ENCODE data around the gene SALL4. TPM values are rescaled to one million over a fixed set of nuclear protein-coding genes. Genes with fewer than 3 reads are reported as not detected.

Gene SALL4
- total RNA-seq, 1 experiment from 2014 or later = 279 TPM

DNA sequence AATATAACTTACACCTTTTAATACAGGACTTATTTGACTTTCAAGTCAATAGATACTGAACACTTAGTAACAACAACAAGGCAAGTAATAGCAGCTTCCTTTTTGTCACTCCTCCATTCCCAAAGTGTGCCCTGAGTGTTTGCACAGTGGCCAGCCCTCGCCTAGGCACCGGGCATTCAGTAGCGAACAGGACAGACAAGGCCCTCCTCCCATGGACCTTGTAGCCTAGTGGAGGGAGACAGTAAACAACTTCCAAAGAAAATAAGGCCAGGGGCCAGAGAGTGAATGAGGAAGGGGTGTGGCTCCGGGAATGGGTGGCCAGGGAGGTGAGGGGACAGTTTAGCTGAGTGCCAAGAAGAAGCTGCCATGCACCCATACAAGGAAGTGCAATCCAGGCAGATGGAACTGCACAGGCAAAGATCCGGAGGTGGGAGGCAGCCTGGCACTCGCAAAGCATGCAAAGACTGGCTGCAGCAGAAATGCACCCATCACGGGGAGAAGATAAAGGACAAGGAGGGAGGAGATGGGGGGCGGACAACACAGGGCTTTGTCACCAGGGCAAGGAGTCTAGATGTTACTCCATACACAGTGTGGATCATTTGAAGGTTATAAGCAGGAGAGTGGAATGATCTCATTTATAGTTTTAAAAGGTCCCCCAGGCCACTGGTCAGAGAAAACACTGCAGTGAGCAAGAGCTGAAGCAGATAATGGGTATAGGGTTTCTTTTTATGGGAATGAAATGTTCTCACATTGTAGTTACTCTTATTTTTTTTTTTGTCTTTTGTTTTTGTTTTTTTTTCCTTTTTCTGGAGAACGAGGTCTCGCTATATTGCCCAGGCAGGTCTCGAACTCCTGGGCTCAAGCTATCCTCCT, 66.4 kb downstream of the SALL4 start:
- H3K27me3 ChIP-seq (ENCODE audit: insufficient read depth, low read length) = no peaks in the 10 kb centered on the region
- H3K4me2 ChIP-seq (ENCODE audit: insufficient read depth, insufficient read length, low read length) = no peak overlapping the region
- H2AFZ ChIP-seq (ENCODE audit: low read length) = no peak overlapping the region
- no peak overlapping the region for H3K9ac ChIP-seq (ENCODE audit: extremely low read depth, insufficient read length, low read length)
- DNase-seq = no peak
- no peaks in the 10 kb centered on the region for H3K79me2 ChIP-seq (ENCODE audit: insufficient read depth, low read length)
- H2BK15ac ChIP-seq (ENCODE audit: low read depth, low read length) = no peak overlapping the region
- H2BK20ac ChIP-seq (ENCODE audit: low read depth, low read length, poor library complexity, severe bottlenecking) = no peak overlapping the region
- H3K4me3 Mint-ChIP-seq = no peak overlapping the region
- no peaks in the 10 kb centered on the region for H3K9me3 ChIP-seq (ENCODE audit: control insufficient read depth, low read depth, low read length)
- H3K27ac ChIP-seq (ENCODE audit: insufficient read length, low read depth, low read length) = no peak overlapping the region
- no peaks in the 10 kb centered on the region for H4K20me1 ChIP-seq (ENCODE audit: control insufficient read depth, insufficient read depth, insufficient read length)
- no peaks in the 10 kb centered on the region for H3K4me1 ChIP-seq (ENCODE audit: insufficient read depth, low read length)
- no peak overlapping the region for H2AK5ac ChIP-seq (ENCODE audit: insufficient read length, low read length)
- H3K23me2 ChIP-seq (ENCODE audit: insufficient read length, low read depth, low read length, poor library complexity, severe bottlenecking) = no peaks in the 10 kb centered on the region
- H3K27ac Mint-ChIP-seq = no peak overlapping the region
- H3K4ac ChIP-seq (ENCODE audit: low read depth, low read length) = no peak overlapping the region
- H3K9me3 Mint-ChIP-seq = no peaks in the 10 kb centered on the region
- H4K8ac ChIP-seq (replicated peaks; ENCODE audit: insufficient read length, low read depth, low read length) = no peak overlapping the region
- no peak overlapping the region for H2BK12ac ChIP-seq (ENCODE audit: insufficient read length, low read depth, low read length)
- H3K56ac ChIP-seq (ENCODE audit: insufficient read length, low read depth, low read length) = no peak overlapping the region
- no CpG with 5 or more reads among the region's 11 CpGs for WGBS (ENCODE audit: extremely low coverage, insufficient read length, low lambda C conversion rate)
- no peak overlapping the region for H3K23ac ChIP-seq (ENCODE audit: insufficient read length, low read depth, low read length)
- no peaks in the 10 kb centered on the region for H3K79me1 ChIP-seq (ENCODE audit: insufficient read depth, low read depth, low read length, poor library complexity, severe bottlenecking)
- no peaks in the 10 kb centered on the region for H3K27me3 Mint-ChIP-seq (ENCODE audit: low read depth)
- H3K18ac ChIP-seq (ENCODE audit: insufficient read length, low read depth, low read length) = no peak overlapping the region
- H3K14ac ChIP-seq (ENCODE audit: insufficient read depth, low read length) = no peak overlapping the region
- TF ChIP-seq, protein P1, sequence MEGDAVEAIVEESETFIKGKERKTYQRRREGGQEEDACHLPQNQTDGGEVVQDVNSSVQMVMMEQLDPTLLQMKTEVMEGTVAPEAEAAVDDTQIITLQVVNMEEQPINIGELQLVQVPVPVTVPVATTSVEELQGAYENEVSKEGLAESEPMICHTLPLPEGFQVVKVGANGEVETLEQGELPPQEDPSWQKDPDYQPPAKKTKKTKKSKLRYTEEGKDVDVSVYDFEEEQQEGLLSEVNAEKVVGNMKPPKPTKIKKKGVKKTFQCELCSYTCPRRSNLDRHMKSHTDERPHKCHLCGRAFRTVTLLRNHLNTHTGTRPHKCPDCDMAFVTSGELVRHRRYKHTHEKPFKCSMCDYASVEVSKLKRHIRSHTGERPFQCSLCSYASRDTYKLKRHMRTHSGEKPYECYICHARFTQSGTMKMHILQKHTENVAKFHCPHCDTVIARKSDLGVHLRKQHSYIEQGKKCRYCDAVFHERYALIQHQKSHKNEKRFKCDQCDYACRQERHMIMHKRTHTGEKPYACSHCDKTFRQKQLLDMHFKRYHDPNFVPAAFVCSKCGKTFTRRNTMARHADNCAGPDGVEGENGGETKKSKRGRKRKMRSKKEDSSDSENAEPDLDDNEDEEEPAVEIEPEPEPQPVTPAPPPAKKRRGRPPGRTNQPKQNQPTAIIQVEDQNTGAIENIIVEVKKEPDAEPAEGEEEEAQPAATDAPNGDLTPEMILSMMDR (conservative IDR thresholded peaks at IDR 0.05) = no peak
- H4K91ac ChIP-seq (ENCODE audit: insufficient read length, low read depth, low read length) = no peak overlapping the region
- H2BK120ac ChIP-seq (ENCODE audit: low read depth, low read length, poor library complexity, severe bottlenecking) = no peak overlapping the region
- peaks cover 12 to 15% of the 10 kb centered on the region in 2 experiments; a peak in 3 of 4 replicates for H3K4me1 Mint-ChIP-seq
- no peaks in the 10 kb centered on the region for H3K36me3 Mint-ChIP-seq (ENCODE audit: insufficient read depth in 1 of 3, low read depth in 3 of 3)
- H2BK5ac ChIP-seq (ENCODE audit: insufficient read length, low read length) = no peak overlapping the region
- no peak overlapping the region for H4K5ac ChIP-seq (ENCODE audit: insufficient read length, low read depth, low read length)
- no peak overlapping the region for H3T11ph ChIP-seq (ENCODE audit: low read length)
